EH (cell line): ENCODE measurements around the gene MYH15.

ENCODE experiments used
- DNase-seq: peaks from one replicate; pipeline ENCODE4 v3.0.0-alpha.2; 2015; ENCODE audit warnings: low read depth

MYH15 gene

GRCh38 chr3:108334701-108335100 is 175.7 kb downstream of the MYH15 start:
- DNase-seq, result no peak

- DNase-seq, result no peak
Observed at GRCh38 chr3:108333961-108334360, 176.4 kb downstream of the MYH15 start.

GRCh38 chr3:108331792-108332191 is 178.6 kb downstream of the MYH15 start:
- no peak for DNase-seq
